ENCODE measurements around the gene SLC30A7.
A peak's percentile ranks its signal among the peaks of the same experiment; 100 is the strongest.
"Not testable (repeated sequence)": the region's sequence is repeated elsewhere in the genome, so short reads cannot be mapped to it uniquely, and the experiment has no call there.

The SLC30A7 gene

GRCh38 chr1:100892554-100892953, 3.3 kb upstream of the SLC30A7 start:
- DNase-seq, result no peak

GRCh38 chr1:100893718-100894117, 2.2 kb upstream of the SLC30A7 start:
- DNase-seq, result no peak

GRCh38 chr1:100894603-100895539, 1.0 kb upstream of the SLC30A7 start, which contains the start of gene EXTL2:
Gene EXTL2, minus strand, starts transcription at chr1:100894842. Its CDS starts 6,085 bp downstream, at chr1:100888757.
- DNase-seq, result peak; percentile 85

GRCh38 chr1:100896481-100896982, 642 bp downstream of the SLC30A7 start:
- DNase-seq, result peak; percentile 8

GRCh38 chr1:100902365-100902764, 6.5 kb downstream of the SLC30A7 start:
- DNase-seq, result no peak

- no peak for DNase-seq
These were observed 7.9 kb downstream of the SLC30A7 start for GRCh38 chr1:100903777-100904176.

- DNase-seq, result no peak
These were observed 8.6 kb downstream of the SLC30A7 start for GRCh38 chr1:100904528-100904927.

GRCh38 chr1:100905181-100905580, 9.3 kb downstream of the SLC30A7 start:
- DNase-seq, result no peak

- no peak for DNase-seq
These were observed 12.0 kb downstream of the SLC30A7 start for GRCh38 chr1:100907887-100908286.

GRCh38 chr1:100909018-100909417, 13.1 kb downstream of the SLC30A7 start:
- no peak for DNase-seq

GRCh38 chr1:100912019-100912418, 16.1 kb downstream of the SLC30A7 start:
- DNase-seq, result no peak

GRCh38 chr1:100921110-100921706, 25.3 kb downstream of the SLC30A7 start:
- DNase-seq, result no peak

GRCh38 chr1:100924212-100924611, 28.3 kb downstream of the SLC30A7 start:
- no peak for DNase-seq

- DNase-seq, result no peak
These were observed 29.1 kb downstream of the SLC30A7 start for GRCh38 chr1:100924991-100925390.

GRCh38 chr1:100926240-100926639, 30.4 kb downstream of the SLC30A7 start:
- DNase-seq, result no peak

- no peak for DNase-seq
These were observed 31.4 kb downstream of the SLC30A7 start for GRCh38 chr1:100927276-100927675.

GRCh38 chr1:100928128-100928527, 32.2 kb downstream of the SLC30A7 start:
- DNase-seq, result no peak

- no peak for DNase-seq
These were observed 34.6 kb downstream of the SLC30A7 start for GRCh38 chr1:100930494-100930893.

- DNase-seq, result no peak
These were observed 35.8 kb downstream of the SLC30A7 start for GRCh38 chr1:100931716-100932115.

GRCh38 chr1:100933555-100933954, 37.7 kb downstream of the SLC30A7 start:
- DNase-seq, result not testable (repeated sequence)

GRCh38 chr1:100936194-100936967, 40.5 kb downstream of the SLC30A7 start:
- no peak for DNase-seq

- no peak for DNase-seq
These were observed 45.2 kb downstream of the SLC30A7 start for GRCh38 chr1:100941098-100941527.

- DNase-seq, result no peak
These were observed 45.8 kb downstream of the SLC30A7 start for GRCh38 chr1:100941580-100942216.

Measured in DMS153 (cell line).